A549 (cell line): ENCODE data around the gene KRT76. TPM values are rescaled to one million over a fixed set of nuclear protein-coding genes. Genes with fewer than 3 reads are reported as not detected.

Source experiments
- ATAC-seq, 2 experiments: fragments of 200-7000 bp in 1 of 2; fragments of >200 bp in 1 of 2; cut with Nextera tagmentation in 1 of 2; cut with Tn5 transposase in 1 of 2; 3 replicates each; pipeline versions ENCODE4 v1.8.0 to v1.9.1; 2018 to 2020; ENCODE audit warnings: mild to moderate bottlenecking in 1 of 2, moderate library complexity in 1 of 2
- CTCF ChIA-PET: fragments of 300-600 bp; sonication (Branson Sonifier 250); formaldehyde crosslinking; extraction: SDS; loops from one replicate; lab custom pipeline; 2021; ENCODE audit warnings: antibody characterized with exemption, inconsistent platforms; lab: Yijun Ruan, JAX
- POLR2A ChIA-PET: fragments of 350-600 bp; formaldehyde crosslinking; extraction: SDS; loops from one replicate; lab custom pipeline; 2021; ENCODE audit warnings: antibody characterized with exemption, inconsistent platforms; lab: Yijun Ruan, JAX
- DNase-seq, 2 experiments: peaks; one replicate each; pipeline versions ENCODE4 v3.0.0 to v3.0.0-alpha.2; 2011 to 2016; ENCODE audit warnings: low read depth in 1 of 2, low spot score in 1 of 2
- FAIRE-seq: peaks from 2 replicates; lab custom pipeline; 2011; peaks lifted over from hg19 to GRCh38; lab: Jason Lieb, UNC
- H3K27ac ChIP-seq, 2 experiments: fragments of >200 bp; sonication (Bioruptor Twin); formaldehyde crosslinking; 3 replicates each; pipeline ENCODE4 v1.5.1; 2016 to 2017
- H3K4me1 ChIP-seq: fragments of >200 bp; sonication (Bioruptor Twin); formaldehyde crosslinking; 3 replicates; pipeline ENCODE4 v1.6.1; 2016
- H3K4me2 ChIP-seq: fragments of >200 bp; sonication (Bioruptor Twin); formaldehyde crosslinking; 3 replicates; pipeline ENCODE4 v1.6.1; 2016
- H3K4me3 ChIP-seq: fragments of >200 bp; sonication (Bioruptor Twin); formaldehyde crosslinking; 3 replicates; pipeline ENCODE4 v1.5.1; 2016
- H3K9me3 ChIP-seq: fragments of >200 bp; sonication (Bioruptor Twin); formaldehyde crosslinking; 3 replicates; pipeline ENCODE4 v1.6.1; 2016
- ATOH8 ChIP-seq: fragments of 250-450 bp; sonication (Bioruptor Pico); IDR thresholded peaks from 2 replicates; pipeline ENCODE4 v1.5.0; 2020; ENCODE audit warnings: low read depth, mild to moderate bottlenecking, moderate library complexity
- BHLHE40 ChIP-seq: IDR thresholded peaks from 2 replicates; pipeline ENCODE4 v1.6.1; 2012; ENCODE audit warnings: low read depth, low read length, inconsistent platforms
- CBX8 ChIP-seq: fragments of 200-600 bp; sonication (generic); IDR thresholded peaks from 2 replicates; pipeline ENCODE4 v1.6.1; 2016
- CEBPB ChIP-seq, 2 experiments: fragments of >200 bp in 1 of 2; sonication (Bioruptor Twin) in 1 of 2; formaldehyde crosslinking in 1 of 2; IDR thresholded peaks; 2 replicates each; pipeline ENCODE4 v1.6.1; 2012 to 2016
- CHD2 ChIP-seq: fragments of 150-350 bp; IDR thresholded peaks from 2 replicates; pipeline ENCODE4 v1.6.1; 2014; ENCODE audit warnings: low read length; ENCODE audit not compliant: partially characterized antibody
- EHF ChIP-seq: fragments of 250-450 bp; sonication (Bioruptor Pico); IDR thresholded peaks from 2 replicates; pipeline ENCODE4 v1.5.0; 2020; ENCODE audit warnings: mild to moderate bottlenecking
- EHMT2 ChIP-seq: fragments of 200-600 bp; sonication (generic); IDR thresholded peaks from 2 replicates; pipeline ENCODE4 v1.6.1; 2016; ENCODE audit warnings: antibody characterized with exemption, low read depth, mild to moderate bottlenecking, moderate library complexity
- EP300 ChIP-seq, 2 experiments: fragments of >200 bp; sonication (Bioruptor Twin); formaldehyde crosslinking; IDR thresholded peaks; 2 replicates in 1 of 2; 3 replicates in 1 of 2; pipeline ENCODE4 v1.6.1; 2016 to 2017
- ESRRA ChIP-seq: fragments of 150-350 bp; IDR thresholded peaks from 2 replicates; pipeline ENCODE4 v1.6.1; 2014; ENCODE audit warnings: mild to moderate bottlenecking, low read length, borderline replicate concordance
- FOSL2 ChIP-seq, 2 experiments: fragments of 450-650 bp in 1 of 2; fragments of >200 bp in 1 of 2; sonication (Bioruptor Twin) in 1 of 2; formaldehyde crosslinking; IDR thresholded peaks; 2 replicates each; pipeline versions ENCODE4 v1.5.0 to v1.6.1; 2016 to 2020; ENCODE audit warnings: mild to moderate bottlenecking in 1 of 2, moderate library complexity in 1 of 2
- FOXS1 ChIP-seq: fragments of 250-450 bp; sonication (Bioruptor Pico); IDR thresholded peaks from 2 replicates; pipeline ENCODE4 v1.5.0; 2020; ENCODE audit warnings: mild to moderate bottlenecking, moderate library complexity
- HOXB13 ChIP-seq: fragments of 250-450 bp; sonication (Bioruptor Pico); IDR thresholded peaks from 2 replicates; pipeline ENCODE4 v1.5.0; 2020; ENCODE audit warnings: low read depth, mild to moderate bottlenecking, moderate library complexity
- HOXB5 ChIP-seq: fragments of 250-450 bp; sonication (Bioruptor Pico); IDR thresholded peaks from 2 replicates; pipeline ENCODE4 v1.5.0; 2020; ENCODE audit warnings: mild to moderate bottlenecking, moderate library complexity
- KDM1A ChIP-seq: fragments of 200-600 bp; sonication (generic); IDR thresholded peaks from 2 replicates; pipeline ENCODE4 v1.6.1; 2016; ENCODE audit warnings: low read depth, mild to moderate bottlenecking
- MAX ChIP-seq: IDR thresholded peaks from 2 replicates; pipeline ENCODE4 v1.6.1; 2012
- MAZ ChIP-seq: fragments of 150-350 bp; IDR thresholded peaks from 2 replicates; pipeline ENCODE4 v1.6.1; 2014; ENCODE audit warnings: antibody characterized with exemption, low read depth, low read length, borderline replicate concordance
- MYC ChIP-seq: IDR thresholded peaks from 2 replicates; pipeline ENCODE4 v1.6.1; 2012; ENCODE audit warnings: mild to moderate bottlenecking, inconsistent platforms, low read length, improper control_type of control experiment, borderline replicate concordance
- NR3C1 ChIP-seq: fragments of >200 bp; sonication (Bioruptor Twin); formaldehyde crosslinking; IDR thresholded peaks from 3 replicates; pipeline ENCODE4 v1.6.1; 2017
- PHF8 ChIP-seq: fragments of 200-600 bp; sonication (generic); IDR thresholded peaks from 2 replicates; pipeline ENCODE4 v1.6.1; 2016; ENCODE audit warnings: low read depth, mild to moderate bottlenecking, antibody characterized with exemption, moderate library complexity, borderline replicate concordance
- RAD21 ChIP-seq, 2 experiments: fragments of >200 bp in 1 of 2; sonication (Bioruptor Twin) in 1 of 2; formaldehyde crosslinking in 1 of 2; IDR thresholded peaks in 1 of 2; conservative IDR thresholded peaks in 1 of 2; 2 replicates in 1 of 2; 3 replicates in 1 of 2; pipeline ENCODE4 v1.6.1; 2012 to 2018; ENCODE audit warnings: inconsistent platforms in 1 of 2
- RCOR1 ChIP-seq: fragments of 150-350 bp; IDR thresholded peaks from 2 replicates; pipeline ENCODE4 v1.6.1; 2014; ENCODE audit warnings: antibody characterized with exemption, low read length, low read depth
- RNF2 ChIP-seq: fragments of 200-600 bp; sonication (generic); IDR thresholded peaks from 2 replicates; pipeline ENCODE4 v1.6.1; 2016; ENCODE audit warnings: low read depth, mild to moderate bottlenecking, antibody characterized with exemption, moderate library complexity, borderline replicate concordance
- SMC3 ChIP-seq: fragments of >200 bp; sonication (Bioruptor Twin); formaldehyde crosslinking; IDR thresholded peaks from 3 replicates; pipeline ENCODE4 v1.6.1; 2018; ENCODE audit warnings: inconsistent platforms
- SREBF2 ChIP-seq: fragments of 450-650 bp; IDR thresholded peaks from 2 replicates; pipeline ENCODE4 v1.6.1; 2014; ENCODE audit warnings: mild to moderate bottlenecking, moderate library complexity
- TP53 ChIP-seq: fragments of 250-450 bp; sonication (Bioruptor Pico); IDR thresholded peaks from 2 replicates; pipeline ENCODE4 v1.5.0; 2021; ENCODE audit warnings: mild to moderate bottlenecking, moderate library complexity
- ZFP36 ChIP-seq: fragments of 450-650 bp; IDR thresholded peaks from 2 replicates; pipeline ENCODE4 v1.6.1; 2014; ENCODE audit warnings: borderline replicate concordance; ENCODE audit not compliant: partially characterized antibody
- ZNF302 ChIP-seq: fragments of 250-450 bp; sonication (Bioruptor Pico); IDR thresholded peaks from 2 replicates; pipeline ENCODE4 v1.9.0; 2021; ENCODE audit warnings: inconsistent platforms, mild to moderate bottlenecking, moderate library complexity
- ZSCAN20 ChIP-seq: fragments of 250-450 bp; sonication (Bioruptor Pico); IDR thresholded peaks from 2 replicates; pipeline ENCODE4 v1.8.0; 2022; ENCODE audit warnings: mild to moderate bottlenecking, moderate library complexity
- WGBS: methylation state at CpG from one replicate; pipeline ENCODE4 v1.1.6; 2017; ENCODE audit errors: missing lambda C conversion rate; 5-methylcytosine and 5-hydroxymethylcytosine counted together
- polyA plus RNA-seq, 4 experiments: library from polyadenylated mRNA; depleted of rRNA in 3 of 4; stranded (reverse); fragments of >200 nt; fragmentation: RNase III in 1 of 4; extraction: RNeasy Plus Mini Kit Qiagen cat#74134 plus additional on column Dnase treatment in 1 of 4; gene quantifications; 2 replicates in 3 of 4; 3 replicates in 1 of 4; pipeline ENCODE4 v1.2.3, GENCODE V29; 2011 to 2017
- TF ChIP-seq, protein P1 (sequence below): IDR thresholded peaks from 2 replicates; pipeline ENCODE4 v1.6.1; 2012
- TF ChIP-seq, protein P2 (sequence below): fragments of 200-600 bp; sonication (generic); IDR thresholded peaks from 2 replicates; pipeline ENCODE4 v1.6.1; 2016; ENCODE audit warnings: antibody characterized with exemption, mild to moderate bottlenecking, moderate library complexity
- TF ChIP-seq, protein P3 (sequence below): fragments of 250-450 bp; sonication (Bioruptor Pico); IDR thresholded peaks from 2 replicates; pipeline ENCODE4 v1.5.0; 2021; ENCODE audit warnings: mild to moderate bottlenecking, moderate library complexity, borderline replicate concordance
- TF ChIP-seq, protein P4 (sequence below): IDR thresholded peaks from 2 replicates; pipeline ENCODE4 v1.6.1; 2012; ENCODE audit warnings: low read depth, borderline replicate concordance

Gene KRT76
- polyA plus RNA-seq, 2 of the 4 experiments (the other 2 are of a cell fraction), result not detected

GRCh38 chr12:52752516-52752915 lies 24.6 kb downstream of the KRT76 start:
- CTCF ChIA-PET, result interaction anchor here (0.8 to 1.3 kb wide), 3 partner anchors 20 to 113 kb away, joined by 3 to 4 read pairs (median 3); no protein-coding TSS in a partner anchor
- Histone ChIP-seq H3K4me3 (no peak overlapping the region), H3K9me3 (no peaks in the 10 kb centered on the region), H3K4me2 (no peak overlapping the region), H3K27ac (no peak overlapping the region)
- DNase-seq, result no peak
- 49% methylated on average over 2 of the region's 2 CpGs for WGBS
- POLR2A ChIA-PET, result no interaction called here
- no peak for TF ChIP-seq FOXS1 (CRISPR knock-in tag)
- no peak for TF ChIP-seq TP53
- no peak for TF ChIP-seq BHLHE40
- TF ChIP-seq RAD21 (conservative IDR thresholded peaks at IDR 0.05 in 1 of 2, IDR thresholded peaks at IDR 0.05 in 1 of 2), result no peak
- TF ChIP-seq, protein P1, sequence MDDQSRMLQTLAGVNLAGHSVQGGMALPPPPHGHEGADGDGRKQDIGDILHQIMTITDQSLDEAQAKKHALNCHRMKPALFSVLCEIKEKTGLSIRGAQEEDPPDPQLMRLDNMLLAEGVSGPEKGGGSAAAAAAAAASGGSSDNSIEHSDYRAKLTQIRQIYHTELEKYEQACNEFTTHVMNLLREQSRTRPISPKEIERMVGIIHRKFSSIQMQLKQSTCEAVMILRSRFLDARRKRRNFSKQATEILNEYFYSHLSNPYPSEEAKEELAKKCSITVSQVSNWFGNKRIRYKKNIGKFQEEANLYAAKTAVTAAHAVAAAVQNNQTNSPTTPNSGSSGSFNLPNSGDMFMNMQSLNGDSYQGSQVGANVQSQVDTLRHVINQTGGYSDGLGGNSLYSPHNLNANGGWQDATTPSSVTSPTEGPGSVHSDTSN, result no peak
- no peak for TF ChIP-seq RCOR1
- no peak for TF ChIP-seq ZNF302 (CRISPR knock-in tag)
- no peak for TF ChIP-seq MYC
- TF ChIP-seq CHD2, result no peak
- TF ChIP-seq ESRRA, result no peak
- no peak for TF ChIP-seq EHF (CRISPR knock-in tag)
- TF ChIP-seq HOXB13 (CRISPR knock-in tag), result no peak
- TF ChIP-seq, protein P2, sequence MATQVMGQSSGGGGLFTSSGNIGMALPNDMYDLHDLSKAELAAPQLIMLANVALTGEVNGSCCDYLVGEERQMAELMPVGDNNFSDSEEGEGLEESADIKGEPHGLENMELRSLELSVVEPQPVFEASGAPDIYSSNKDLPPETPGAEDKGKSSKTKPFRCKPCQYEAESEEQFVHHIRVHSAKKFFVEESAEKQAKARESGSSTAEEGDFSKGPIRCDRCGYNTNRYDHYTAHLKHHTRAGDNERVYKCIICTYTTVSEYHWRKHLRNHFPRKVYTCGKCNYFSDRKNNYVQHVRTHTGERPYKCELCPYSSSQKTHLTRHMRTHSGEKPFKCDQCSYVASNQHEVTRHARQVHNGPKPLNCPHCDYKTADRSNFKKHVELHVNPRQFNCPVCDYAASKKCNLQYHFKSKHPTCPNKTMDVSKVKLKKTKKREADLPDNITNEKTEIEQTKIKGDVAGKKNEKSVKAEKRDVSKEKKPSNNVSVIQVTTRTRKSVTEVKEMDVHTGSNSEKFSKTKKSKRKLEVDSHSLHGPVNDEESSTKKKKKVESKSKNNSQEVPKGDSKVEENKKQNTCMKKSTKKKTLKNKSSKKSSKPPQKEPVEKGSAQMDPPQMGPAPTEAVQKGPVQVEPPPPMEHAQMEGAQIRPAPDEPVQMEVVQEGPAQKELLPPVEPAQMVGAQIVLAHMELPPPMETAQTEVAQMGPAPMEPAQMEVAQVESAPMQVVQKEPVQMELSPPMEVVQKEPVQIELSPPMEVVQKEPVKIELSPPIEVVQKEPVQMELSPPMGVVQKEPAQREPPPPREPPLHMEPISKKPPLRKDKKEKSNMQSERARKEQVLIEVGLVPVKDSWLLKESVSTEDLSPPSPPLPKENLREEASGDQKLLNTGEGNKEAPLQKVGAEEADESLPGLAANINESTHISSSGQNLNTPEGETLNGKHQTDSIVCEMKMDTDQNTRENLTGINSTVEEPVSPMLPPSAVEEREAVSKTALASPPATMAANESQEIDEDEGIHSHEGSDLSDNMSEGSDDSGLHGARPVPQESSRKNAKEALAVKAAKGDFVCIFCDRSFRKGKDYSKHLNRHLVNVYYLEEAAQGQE, result no peak
- no peak for TF ChIP-seq NR3C1
- no peak for TF ChIP-seq SREBF2
- TF ChIP-seq ATOH8 (CRISPR knock-in tag), result no peak
- TF ChIP-seq PHF8, result no peak
- no peak for TF ChIP-seq HOXB5 (CRISPR knock-in tag)
- no peak for TF ChIP-seq FOSL2 (IDR thresholded peaks at IDR 0.05)
- no peak for TF ChIP-seq FOSL2 (CRISPR knock-in tag; IDR thresholded peaks at IDR 0.05)
- TF ChIP-seq EP300 (IDR thresholded peaks at IDR 0.05), result no peak
- TF ChIP-seq, all 56 proteins: peak for 0
- no peaks in the 10 kb centered on the region for H3K4me1 ChIP-seq
- ATAC-seq (no peak), FAIRE-seq (no peak)

DNA sequence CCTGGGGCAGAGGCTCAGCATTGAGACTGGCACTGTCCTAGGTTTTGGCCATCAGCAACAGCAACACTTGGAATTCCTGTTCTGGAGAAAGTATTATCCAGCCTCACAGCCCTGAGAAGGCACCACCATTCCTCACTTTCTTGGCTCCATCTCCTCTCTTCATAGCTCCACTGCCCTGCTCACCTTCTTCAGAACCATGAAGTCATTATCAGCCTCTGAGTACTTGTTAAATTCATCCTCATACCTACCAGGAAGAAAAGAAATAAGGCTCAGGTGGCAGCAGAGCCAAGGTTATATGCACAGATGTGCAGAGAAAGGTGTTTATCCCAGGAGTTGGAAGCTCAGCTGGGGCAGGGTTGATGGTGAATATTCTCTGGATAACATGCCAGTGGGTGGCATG lies 25.4 kb downstream of the KRT76 start:
- no peak for DNase-seq
- no peak overlapping the region for H3K4me3 ChIP-seq
- H3K4me1 ChIP-seq, result no peaks in the 10 kb centered on the region
- ChIA-PET POLR2A (no interaction called here), CTCF (no interaction called here)
- ATAC-seq, result no peak
- H3K27ac ChIP-seq, result no peak overlapping the region
- no peak overlapping the region for H3K4me2 ChIP-seq
- FAIRE-seq, result no peak
- H3K9me3 ChIP-seq, result no peaks in the 10 kb centered on the region
- TF ChIP-seq CEBPB (IDR thresholded peaks at IDR 0.05) (no peak), ZSCAN20 (no peak), MAX (no peak), EHF (CRISPR knock-in tag) (no peak), ZFP36 (no peak), MAZ (no peak), ZNF302 (CRISPR knock-in tag) (no peak), RNF2 (no peak), EHMT2 (no peak), SMC3 (no peak), MYC (no peak), EP300 (IDR thresholded peaks at IDR 0.05) (no peak), CBX8 (no peak), KDM1A (no peak)
- TF ChIP-seq, protein P3, sequence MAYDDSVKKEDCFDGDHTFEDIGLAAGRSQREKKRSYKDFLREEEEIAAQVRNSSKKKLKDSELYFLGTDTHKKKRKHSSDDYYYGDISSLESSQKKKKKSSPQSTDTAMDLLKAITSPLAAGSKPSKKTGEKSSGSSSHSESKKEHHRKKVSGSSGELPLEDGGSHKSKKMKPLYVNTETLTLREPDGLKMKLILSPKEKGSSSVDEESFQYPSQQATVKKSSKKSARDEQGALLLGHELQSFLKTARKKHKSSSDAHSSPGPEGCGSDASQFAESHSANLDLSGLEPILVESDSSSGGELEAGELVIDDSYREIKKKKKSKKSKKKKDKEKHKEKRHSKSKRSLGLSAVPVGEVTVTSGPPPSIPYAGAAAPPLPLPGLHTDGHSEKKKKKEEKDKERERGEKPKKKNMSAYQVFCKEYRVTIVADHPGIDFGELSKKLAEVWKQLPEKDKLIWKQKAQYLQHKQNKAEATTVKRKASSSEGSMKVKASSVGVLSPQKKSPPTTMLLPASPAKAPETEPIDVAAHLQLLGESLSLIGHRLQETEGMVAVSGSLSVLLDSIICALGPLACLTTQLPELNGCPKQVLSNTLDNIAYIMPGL (CRISPR knock-in tag), result no peak
- TF ChIP-seq, protein P4, sequence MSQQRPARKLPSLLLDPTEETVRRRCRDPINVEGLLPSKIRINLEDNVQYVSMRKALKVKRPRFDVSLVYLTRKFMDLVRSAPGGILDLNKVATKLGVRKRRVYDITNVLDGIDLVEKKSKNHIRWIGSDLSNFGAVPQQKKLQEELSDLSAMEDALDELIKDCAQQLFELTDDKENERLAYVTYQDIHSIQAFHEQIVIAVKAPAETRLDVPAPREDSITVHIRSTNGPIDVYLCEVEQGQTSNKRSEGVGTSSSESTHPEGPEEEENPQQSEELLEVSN, result no peak
